GM18870 (cell line): ENCODE data around the gene ATG5.

ENCODE experiments used
- ATAC-seq: cut with Tn5 transposase; IDR thresholded peaks from one replicate; pipeline ENCODE4 v1.9.1; 2021; ENCODE audit warnings: moderate library complexity; ENCODE audit not compliant: unreplicated experiment

ATG5 gene

GRCh38 chr6:106134906-106135634 lies 190.5 kb downstream of the ATG5 start:
- ATAC-seq = no peak
